Measurements from ENCODE around the gene TDRD6. TPM values are rescaled to one million over a fixed set of nuclear protein-coding genes. Genes with fewer than 3 reads are reported as not detected.
"Not testable (repeated sequence)": the region's sequence is repeated elsewhere in the genome, so short reads cannot be mapped to it uniquely, and the experiment has no call there.

Gene TDRD6
- total and polyA plus RNA-seq, 3 experiments from 2014 or later = not detected

- H3K27ac ChIP-seq (ENCODE audit: low read depth, low read length) = no peak overlapping the region
- Mint-ChIP-seq H3K27me3 (peaks cover 18% of the 10 kb centered on the region in 2 donors), H3K36me3 (no peaks in the 10 kb centered on the region), H3K4me1 (peaks cover 0 to under 1% (median 0%) of the 10 kb centered on the region in 3 donors), H3K9me3 (no peaks in the 10 kb centered on the region), H3K27ac (no peak overlapping the region), H3K4me3 (no peak overlapping the region)
- H3K4me3 ChIP-seq (ENCODE audit: low read length) = no peak overlapping the region
- no peaks in the 10 kb centered on the region for H3K36me3 ChIP-seq (ENCODE audit: insufficient read depth, low read length)
- ChIA-PET POLR2A (no interaction called here), CTCF (no interaction called here)
- DNase-seq = no peak
- H3K4me1 ChIP-seq (ENCODE audit: insufficient read depth, low read length) = no peaks in the 10 kb centered on the region
- H3K27me3 ChIP-seq (ENCODE audit: insufficient read depth, low read length, poor library complexity, severe bottlenecking) = no peaks in the 10 kb centered on the region
- no peaks in the 10 kb centered on the region for H3K9me3 ChIP-seq (ENCODE audit: low read length)
Measured at GRCh38 chr6:46741482-46741881, 53.8 kb downstream of the TDRD6 start.

GRCh38 chr6:46741910-46742309 lies 54.2 kb downstream of the TDRD6 start:
- Histone ChIP-seq H3K36me3 (ENCODE audit: insufficient read depth, low read length) (no peaks in the 10 kb centered on the region), H3K9me3 (ENCODE audit: low read length) (no peaks in the 10 kb centered on the region), H3K4me1 (ENCODE audit: insufficient read depth, low read length) (no peaks in the 10 kb centered on the region), H3K27me3 (ENCODE audit: insufficient read depth, low read length, poor library complexity, severe bottlenecking) (no peaks in the 10 kb centered on the region), H3K27ac (ENCODE audit: low read depth, low read length) (no peak overlapping the region), H3K4me3 (ENCODE audit: low read length) (no peak overlapping the region)
- Mint-ChIP-seq H3K36me3 (no peaks in the 10 kb centered on the region), H3K9me3 (no peaks in the 10 kb centered on the region), H3K27me3 (peaks cover 16 to 17% of the 10 kb centered on the region in 2 donors), H3K4me3 (no peak overlapping the region), H3K4me1 (no peaks in the 10 kb centered on the region), H3K27ac (no peak overlapping the region)
- no peak for DNase-seq
- ChIA-PET POLR2A (no interaction called here), CTCF (no interaction called here)

GRCh38 chr6:46743425-46744158 lies 55.9 kb downstream of the TDRD6 start:
- Mint-ChIP-seq H3K4me3 (no peak overlapping the region), H3K27me3 (peaks cover 2 to 3% of the 10 kb centered on the region in 2 donors), H3K4me1 (no peaks in the 10 kb centered on the region), H3K27ac (no peak overlapping the region), H3K9me3 (no peaks in the 10 kb centered on the region), H3K36me3 (no peaks in the 10 kb centered on the region)
- Histone ChIP-seq H3K4me3 (ENCODE audit: low read length) (no peak overlapping the region), H3K36me3 (ENCODE audit: insufficient read depth, low read length) (no peaks in the 10 kb centered on the region), H3K27ac (ENCODE audit: low read depth, low read length) (no peak overlapping the region), H3K4me1 (ENCODE audit: insufficient read depth, low read length) (no peaks in the 10 kb centered on the region), H3K27me3 (ENCODE audit: insufficient read depth, low read length, poor library complexity, severe bottlenecking) (no peaks in the 10 kb centered on the region), H3K9me3 (ENCODE audit: low read length) (no peaks in the 10 kb centered on the region)
- POLR2A ChIA-PET = no interaction called here
- CTCF ChIA-PET = no interaction called here
- no peak for DNase-seq

DNA sequence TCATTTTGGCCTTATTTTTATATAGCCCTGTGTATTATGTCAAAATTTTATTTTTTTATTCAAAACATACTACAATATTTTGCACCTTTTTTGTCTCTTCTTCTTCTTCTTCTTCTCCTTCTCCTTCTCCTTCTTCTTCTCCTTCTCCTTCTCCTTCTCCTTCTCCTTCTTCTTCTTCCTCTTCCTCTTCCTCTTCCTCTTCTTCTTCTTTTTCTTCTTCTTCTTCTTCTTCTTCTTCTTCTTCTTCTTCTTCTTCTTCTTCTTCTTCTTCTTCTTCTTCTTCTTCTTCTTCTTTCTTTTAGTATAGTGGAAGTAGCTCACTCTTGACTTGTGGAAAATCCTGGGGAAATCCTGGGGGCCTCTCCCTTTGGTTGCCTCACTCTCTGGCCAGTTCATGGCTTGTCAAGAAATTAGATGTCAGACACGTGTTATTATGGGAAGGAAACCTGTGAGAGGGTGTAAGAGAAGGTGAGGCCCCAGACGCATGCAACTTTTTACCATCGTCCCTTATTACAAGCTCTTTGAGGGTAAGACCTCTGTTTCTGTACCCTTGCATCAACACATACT lies 56.6 kb downstream of the TDRD6 start:
- POLR2A ChIA-PET; H3K4me1 ChIP-seq (ENCODE audit: insufficient read depth, low read length); DNase-seq; H3K27ac ChIP-seq (ENCODE audit: low read depth, low read length); H3K27ac Mint-ChIP-seq; CTCF ChIA-PET; H3K4me1 Mint-ChIP-seq; H3K9me3 ChIP-seq (ENCODE audit: low read length); H3K4me3 ChIP-seq (ENCODE audit: low read length); H3K36me3 Mint-ChIP-seq; H3K4me3 Mint-ChIP-seq; H3K27me3 Mint-ChIP-seq; H3K36me3 ChIP-seq (ENCODE audit: insufficient read depth, low read length); H3K27me3 ChIP-seq (ENCODE audit: insufficient read depth, low read length, poor library complexity, severe bottlenecking); H3K9me3 Mint-ChIP-seq: not testable (repeated sequence)

- CTCF ChIA-PET = interaction anchor here (1.6 kb wide), 1 partner anchor 11 kb away, joined by 3 read pairs; no protein-coding TSS in a partner anchor
Measured at GRCh38 chr6:46745973-46746372, 58.3 kb downstream of the TDRD6 start.

DNA sequence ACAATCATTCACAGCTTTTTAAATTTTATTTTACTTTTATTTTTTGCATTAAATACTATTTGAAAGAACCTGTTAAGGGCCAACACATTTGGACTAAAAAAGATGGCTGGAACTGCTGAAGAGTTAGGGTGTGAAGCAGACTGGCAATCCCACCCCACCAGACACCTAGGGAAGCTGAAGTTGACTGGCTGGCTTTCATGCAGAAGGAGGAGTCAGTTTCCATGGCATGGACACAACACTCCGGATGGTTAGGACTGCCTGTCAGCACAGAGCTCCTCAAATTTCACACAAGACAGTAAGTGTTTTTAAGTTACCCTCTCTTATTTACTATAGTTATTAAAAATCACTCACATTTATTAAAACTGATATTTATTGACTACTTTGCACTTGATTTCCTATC lies 59.0 kb downstream of the TDRD6 start, which contains the start of gene ANKRD66:
ANKRD66 (plus strand) TSS at position 238 of the 400 bp plus-strand sequence. CDS start 5,016 bp downstream, outside the sequence.
- Mint-ChIP-seq H3K27ac (no peak within 1 kb of the TSS), H3K4me3 (no peak within 1 kb of the TSS), H3K9me3 (no peaks in the 10 kb centered on the region), H3K27me3 (peaks cover 2 to 14% of the 10 kb centered on the region in 2 donors), H3K36me3 (no peaks in the 10 kb centered on the region), H3K4me1 (no peaks in the 10 kb centered on the region)
- no peak within 1 kb of the TSS for H3K4me3 ChIP-seq (ENCODE audit: low read length)
- H3K36me3 ChIP-seq (ENCODE audit: insufficient read depth, low read length) = no peaks in the 10 kb centered on the region
- ChIA-PET CTCF (no interaction called here), POLR2A (no interaction called here)
- H3K9me3 ChIP-seq (ENCODE audit: low read length) = no peaks in the 10 kb centered on the region
- no peaks in the 10 kb centered on the region for H3K4me1 ChIP-seq (ENCODE audit: insufficient read depth, low read length)
- H3K27me3 ChIP-seq (ENCODE audit: insufficient read depth, low read length, poor library complexity, severe bottlenecking) = no peaks in the 10 kb centered on the region
- H3K27ac ChIP-seq (ENCODE audit: low read depth, low read length) = no peak within 1 kb of the TSS
- no peak for DNase-seq

More at GRCh38 chr6:46745973-46746372, 58.3 kb downstream of the TDRD6 start:
- no peaks in the 10 kb centered on the region for H3K36me3 Mint-ChIP-seq
- Histone ChIP-seq H3K9me3 (ENCODE audit: low read length) (no peaks in the 10 kb centered on the region), H3K4me3 (ENCODE audit: low read length) (no peak overlapping the region), H3K27me3 (ENCODE audit: insufficient read depth, low read length, poor library complexity, severe bottlenecking) (no peaks in the 10 kb centered on the region), H3K36me3 (ENCODE audit: insufficient read depth, low read length) (no peaks in the 10 kb centered on the region), H3K27ac (ENCODE audit: low read depth, low read length) (no peak overlapping the region), H3K4me1 (ENCODE audit: insufficient read depth, low read length) (no peaks in the 10 kb centered on the region)
- POLR2A ChIA-PET = no interaction called here
- no peaks in the 10 kb centered on the region for H3K9me3 Mint-ChIP-seq
- peaks cover 2 to 11% of the 10 kb centered on the region in 2 donors for H3K27me3 Mint-ChIP-seq
- no peak for DNase-seq
- no peak overlapping the region for H3K27ac Mint-ChIP-seq
- no peaks in the 10 kb centered on the region for H3K4me1 Mint-ChIP-seq
- H3K4me3 Mint-ChIP-seq = no peak overlapping the region

GRCh38 chr6:46748940-46749503 lies 61.3 kb downstream of the TDRD6 start:
- Histone ChIP-seq H3K27me3 (ENCODE audit: insufficient read depth, low read length, poor library complexity, severe bottlenecking) (no peaks in the 10 kb centered on the region), H3K4me3 (ENCODE audit: low read length) (no peak overlapping the region), H3K27ac (ENCODE audit: low read depth, low read length) (no peak overlapping the region), H3K4me1 (ENCODE audit: insufficient read depth, low read length) (no peaks in the 10 kb centered on the region), H3K9me3 (ENCODE audit: low read length) (no peaks in the 10 kb centered on the region), H3K36me3 (ENCODE audit: insufficient read depth, low read length) (no peaks in the 10 kb centered on the region)
- Mint-ChIP-seq H3K4me3 (no peak overlapping the region), H3K27ac (no peak overlapping the region), H3K4me1 (no peaks in the 10 kb centered on the region), H3K27me3 (peaks cover 4 to 27% of the 10 kb centered on the region in 2 donors), H3K36me3 (no peaks in the 10 kb centered on the region), H3K9me3 (no peaks in the 10 kb centered on the region)
- ChIA-PET POLR2A (no interaction called here), CTCF (no interaction called here)
- DNase-seq = no peak

GRCh38 chr6:46749731-46750130 lies 62.0 kb downstream of the TDRD6 start:
- Histone ChIP-seq H3K4me3 (ENCODE audit: low read length) (no peak overlapping the region), H3K27me3 (ENCODE audit: insufficient read depth, low read length, poor library complexity, severe bottlenecking) (no peaks in the 10 kb centered on the region), H3K9me3 (ENCODE audit: low read length) (no peaks in the 10 kb centered on the region), H3K4me1 (ENCODE audit: insufficient read depth, low read length) (no peaks in the 10 kb centered on the region), H3K27ac (ENCODE audit: low read depth, low read length) (no peak overlapping the region), H3K36me3 (ENCODE audit: insufficient read depth, low read length) (no peaks in the 10 kb centered on the region)
- ChIA-PET POLR2A (no interaction called here), CTCF (no interaction called here)
- DNase-seq = no peak
- H3K4me3 Mint-ChIP-seq = no peak overlapping the region
- H3K36me3 Mint-ChIP-seq = no peaks in the 10 kb centered on the region
- H3K27ac Mint-ChIP-seq = no peak overlapping the region
- H3K4me1 Mint-ChIP-seq = no peaks in the 10 kb centered on the region
- peaks cover 4 to 31% of the 10 kb centered on the region in 2 donors for H3K27me3 Mint-ChIP-seq
- no peaks in the 10 kb centered on the region for H3K9me3 Mint-ChIP-seq
